ENCODE results near the gene DYRK2. TPM values are rescaled to one million over a fixed set of nuclear protein-coding genes. Genes with fewer than 3 reads are reported as not detected.

DYRK2 gene
- polyA plus RNA-seq, 1 experiment, result 38.4 TPM

DNA sequence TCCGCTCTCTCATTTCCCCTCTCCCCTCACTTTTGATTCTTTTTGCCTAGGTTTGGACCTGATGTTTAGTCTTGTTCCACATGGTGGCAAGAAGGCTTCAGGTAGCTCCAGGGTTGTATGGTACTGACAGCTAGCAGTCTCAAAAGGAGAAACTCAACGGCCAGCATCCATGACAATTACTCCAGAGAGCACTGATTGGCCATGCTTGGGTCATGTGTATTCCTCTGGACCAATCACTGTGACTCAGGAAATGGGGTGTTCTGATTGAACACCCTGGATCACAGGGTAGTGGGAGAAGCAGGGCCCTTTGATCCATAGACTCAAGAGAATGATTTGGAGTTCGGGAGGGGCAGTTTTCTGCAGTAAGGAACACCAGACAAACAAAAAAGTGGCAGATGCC is 45.3 kb downstream of the DYRK2 start:
- no peak for DNase-seq (ENCODE audit: low read depth)
- TF ChIP-seq, protein P1, sequence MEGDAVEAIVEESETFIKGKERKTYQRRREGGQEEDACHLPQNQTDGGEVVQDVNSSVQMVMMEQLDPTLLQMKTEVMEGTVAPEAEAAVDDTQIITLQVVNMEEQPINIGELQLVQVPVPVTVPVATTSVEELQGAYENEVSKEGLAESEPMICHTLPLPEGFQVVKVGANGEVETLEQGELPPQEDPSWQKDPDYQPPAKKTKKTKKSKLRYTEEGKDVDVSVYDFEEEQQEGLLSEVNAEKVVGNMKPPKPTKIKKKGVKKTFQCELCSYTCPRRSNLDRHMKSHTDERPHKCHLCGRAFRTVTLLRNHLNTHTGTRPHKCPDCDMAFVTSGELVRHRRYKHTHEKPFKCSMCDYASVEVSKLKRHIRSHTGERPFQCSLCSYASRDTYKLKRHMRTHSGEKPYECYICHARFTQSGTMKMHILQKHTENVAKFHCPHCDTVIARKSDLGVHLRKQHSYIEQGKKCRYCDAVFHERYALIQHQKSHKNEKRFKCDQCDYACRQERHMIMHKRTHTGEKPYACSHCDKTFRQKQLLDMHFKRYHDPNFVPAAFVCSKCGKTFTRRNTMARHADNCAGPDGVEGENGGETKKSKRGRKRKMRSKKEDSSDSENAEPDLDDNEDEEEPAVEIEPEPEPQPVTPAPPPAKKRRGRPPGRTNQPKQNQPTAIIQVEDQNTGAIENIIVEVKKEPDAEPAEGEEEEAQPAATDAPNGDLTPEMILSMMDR (IDR thresholded peaks at IDR 0.05; ENCODE audit: insufficient read depth, low read depth, low read length), result no peak
- Histone ChIP-seq H3K36me3 (ENCODE audit: control insufficient read depth, insufficient read depth, low read length) (no peaks in the 10 kb centered on the region), H3K27me3 (ENCODE audit: control insufficient read depth, insufficient read depth, low read length) (no peaks in the 10 kb centered on the region), H3K4me3 (ENCODE audit: low read depth, low read length) (no peak overlapping the region)
- ChIA-PET CTCF (no interaction called here), POLR2A (no interaction called here)

DNA sequence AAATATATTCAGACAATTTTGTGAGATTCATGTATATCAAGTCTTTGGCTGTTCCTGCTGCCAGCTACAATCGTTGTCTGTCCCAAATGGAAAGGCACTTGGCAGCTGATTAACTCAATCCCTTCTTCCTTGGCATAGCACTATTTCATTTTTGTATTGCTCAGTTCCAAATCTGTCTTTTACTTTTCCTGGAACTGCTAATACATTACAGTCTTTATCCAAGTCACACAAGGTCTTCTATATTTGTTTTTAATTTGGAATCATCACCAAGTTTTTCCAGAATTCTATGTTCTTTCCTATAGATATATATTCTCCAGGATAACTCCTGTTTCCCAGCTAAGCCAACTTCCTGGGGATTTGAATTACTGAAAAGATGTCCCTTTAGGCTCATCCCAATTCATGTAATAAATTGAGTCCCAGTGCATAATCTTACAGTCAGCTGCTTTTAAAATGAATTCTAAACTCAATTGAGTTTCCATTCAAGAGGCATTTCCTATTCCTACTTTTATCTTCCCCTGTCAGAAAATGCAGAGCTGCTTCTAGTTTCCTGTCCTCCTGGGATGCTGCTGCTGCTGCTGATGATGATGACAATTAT is 45.9 kb downstream of the DYRK2 start:
- ChIA-PET POLR2A (no interaction called here), CTCF (no interaction called here)
- no peak overlapping the region for H3K4me3 ChIP-seq (ENCODE audit: low read depth, low read length)
- TF ChIP-seq, protein P1 (IDR thresholded peaks at IDR 0.05; ENCODE audit: insufficient read depth, low read depth, low read length), result no peak
- no peaks in the 10 kb centered on the region for H3K36me3 ChIP-seq (ENCODE audit: control insufficient read depth, insufficient read depth, low read length)
- H3K27me3 ChIP-seq (ENCODE audit: control insufficient read depth, insufficient read depth, low read length), result no peaks in the 10 kb centered on the region
- DNase-seq (ENCODE audit: low read depth), result no peak

DNA sequence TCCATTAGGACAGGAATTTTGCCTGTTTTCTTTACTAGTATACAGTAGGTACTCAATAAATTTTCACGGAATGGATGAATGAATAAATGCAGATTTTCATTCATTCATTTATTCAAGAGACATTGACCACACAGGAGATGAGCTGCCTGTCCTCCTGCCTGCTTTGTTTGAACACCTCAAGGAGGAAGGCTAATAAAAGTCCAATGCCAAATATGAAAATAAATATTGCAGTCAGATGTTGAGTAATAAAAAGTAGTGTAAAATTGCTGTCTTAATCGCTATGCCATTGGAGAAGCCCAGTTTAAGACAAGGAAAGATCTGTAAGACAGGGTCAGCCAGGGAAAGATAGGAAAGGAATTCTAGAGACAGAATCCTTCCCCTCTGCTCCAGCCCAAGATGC is 47.4 kb downstream of the DYRK2 start:
- TF ChIP-seq, protein P1 (IDR thresholded peaks at IDR 0.05; ENCODE audit: insufficient read depth, low read depth, low read length), result no peak
- Histone ChIP-seq H3K36me3 (ENCODE audit: control insufficient read depth, insufficient read depth, low read length) (no peaks in the 10 kb centered on the region), H3K4me3 (ENCODE audit: low read depth, low read length) (no peak overlapping the region), H3K27me3 (ENCODE audit: control insufficient read depth, insufficient read depth, low read length) (no peaks in the 10 kb centered on the region)
- ChIA-PET CTCF (interaction anchor here (1.0 to 1.2 kb wide), 2 partner anchors 11 to 15 kb away, joined by 3 to 4 read pairs; no protein-coding TSS in a partner anchor), POLR2A (no interaction called here)
- no peak for DNase-seq (ENCODE audit: low read depth)

DNA sequence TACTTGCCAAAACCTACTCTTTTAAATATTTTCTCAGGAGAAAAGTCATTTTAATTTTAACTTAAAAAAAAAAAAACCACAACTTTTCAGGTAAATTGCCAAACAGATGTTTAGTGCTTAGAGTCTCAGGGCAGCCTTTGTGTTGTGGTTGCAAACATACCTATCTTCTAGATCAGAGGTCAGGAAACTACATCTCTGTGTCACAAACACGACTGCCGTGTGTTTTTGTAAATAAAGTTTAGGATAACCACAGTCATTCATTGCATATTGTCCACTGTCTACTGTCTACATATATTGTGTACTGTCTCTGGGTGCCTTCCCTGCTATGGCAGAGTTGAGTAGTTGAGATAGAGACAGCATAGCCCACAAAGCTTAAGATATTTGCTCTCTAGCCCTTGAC is 48.9 kb downstream of the DYRK2 start:
- H3K27me3 ChIP-seq (ENCODE audit: control insufficient read depth, insufficient read depth, low read length), result no peaks in the 10 kb centered on the region
- DNase-seq (ENCODE audit: low read depth), result no peak
- ChIA-PET POLR2A (no interaction called here), CTCF (no interaction called here)
- H3K4me3 ChIP-seq (ENCODE audit: low read depth, low read length), result no peak overlapping the region
- TF ChIP-seq, protein P1 (IDR thresholded peaks at IDR 0.05; ENCODE audit: insufficient read depth, low read depth, low read length), result no peak
- H3K36me3 ChIP-seq (ENCODE audit: control insufficient read depth, insufficient read depth, low read length), result no peaks in the 10 kb centered on the region

DNA sequence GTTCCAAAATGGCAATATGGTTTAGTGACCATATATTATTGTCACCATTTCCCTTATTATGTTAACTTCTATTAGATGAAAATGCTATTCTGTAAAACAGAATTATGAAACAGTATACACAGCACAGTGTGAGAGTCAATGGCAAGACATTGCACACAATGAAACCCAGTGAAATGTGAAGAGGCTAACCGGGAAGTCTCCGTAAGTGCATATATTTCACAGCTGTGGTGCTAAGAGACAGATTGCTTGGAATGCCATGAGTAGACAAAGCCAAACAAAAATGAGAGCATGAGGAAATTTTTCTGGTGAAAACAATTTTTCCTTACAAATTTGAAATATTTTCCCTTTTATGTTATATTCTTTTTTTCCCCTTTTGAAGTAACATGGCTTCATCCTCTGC is 49.4 kb downstream of the DYRK2 start:
- Histone ChIP-seq H3K4me3 (ENCODE audit: low read depth, low read length) (no peak overlapping the region), H3K36me3 (ENCODE audit: control insufficient read depth, insufficient read depth, low read length) (no peaks in the 10 kb centered on the region), H3K27me3 (ENCODE audit: control insufficient read depth, insufficient read depth, low read length) (no peaks in the 10 kb centered on the region)
- TF ChIP-seq, protein P1 (IDR thresholded peaks at IDR 0.05; ENCODE audit: insufficient read depth, low read depth, low read length), result no peak
- CTCF ChIA-PET, result no interaction called here
- POLR2A ChIA-PET, result no interaction called here
- no peak for DNase-seq (ENCODE audit: low read depth)

Data from BJ (cell line).